HL-60/S4 treated with retinoic acid at 250 ng/mL for 4 days and 3 days (cell line): ENCODE results near the gene MAST3.

Experiments used
- in situ Hi-C: fragments of 300-500 bp; cut with MboI; formaldehyde crosslinking; loops from 2 replicates; pipeline ENCODE4 v1.7.0; 2022; ENCODE audit warnings: low sequenced_read_pairs

Gene MAST3

DNA sequence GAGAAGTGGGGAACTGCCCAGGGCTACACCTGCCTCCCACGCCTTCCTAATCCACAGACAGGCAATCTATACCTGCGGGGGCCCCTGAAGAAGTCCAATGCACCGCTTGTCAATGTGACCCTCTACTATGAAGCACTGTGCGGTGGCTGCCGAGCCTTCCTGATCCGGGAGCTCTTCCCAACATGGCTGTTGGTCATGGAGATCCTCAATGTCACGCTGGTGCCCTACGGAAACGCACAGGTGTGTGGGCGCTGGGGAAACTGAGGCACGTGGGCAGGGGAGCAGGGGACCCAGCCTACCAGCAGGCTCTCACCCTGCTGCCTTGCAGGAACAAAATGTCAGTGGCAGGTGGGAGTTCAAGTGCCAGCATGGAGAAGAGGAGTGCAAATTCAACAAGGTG lies 77.4 kb downstream of the MAST3 start:
- in situ Hi-C loops: no loop called here

DNA sequence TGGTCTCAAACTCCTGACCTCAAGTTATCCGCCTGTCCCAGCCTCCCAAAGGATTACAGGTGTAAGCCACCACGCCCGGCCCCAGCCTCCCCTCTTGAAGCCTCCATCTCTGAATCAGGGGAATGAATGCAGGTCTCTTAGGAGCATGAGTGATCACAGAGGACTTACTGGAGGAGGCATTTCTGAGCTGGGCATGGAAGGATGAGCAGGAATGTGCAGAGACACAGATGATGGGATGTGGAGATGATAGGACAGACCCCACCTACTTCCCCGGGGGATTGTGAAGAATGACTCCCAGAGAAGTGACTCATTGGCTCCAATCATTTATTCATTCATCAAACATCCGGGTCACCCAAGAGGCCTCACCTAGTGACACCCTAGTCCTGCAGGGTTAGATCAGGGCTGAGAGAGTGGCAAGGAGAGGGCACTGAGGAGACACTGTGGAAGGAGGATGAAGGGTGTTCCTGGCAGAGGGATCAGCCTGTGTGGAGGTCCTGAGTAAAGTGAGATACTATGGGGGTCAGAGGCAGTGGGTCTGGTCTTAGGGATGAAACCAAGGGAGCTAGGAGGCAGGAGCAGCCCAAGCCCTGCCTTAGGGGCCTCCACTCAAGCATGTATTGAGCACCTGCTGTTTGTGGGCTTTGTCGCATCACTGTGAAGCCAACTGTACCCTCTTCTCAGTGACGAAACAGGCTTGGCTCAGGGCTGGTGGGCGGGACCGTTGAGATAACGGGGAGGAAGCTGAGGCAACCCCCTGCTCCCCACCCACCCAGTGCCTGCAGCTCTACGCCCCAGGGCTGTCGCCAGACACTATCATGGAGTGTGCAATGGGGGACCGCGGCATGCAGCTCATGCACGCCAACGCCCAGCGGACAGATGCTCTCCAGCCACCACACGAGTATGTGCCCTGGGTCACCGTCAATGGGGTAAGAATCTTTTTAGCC lies 79.1 kb downstream of the MAST3 start:
- in situ Hi-C loops: no loop called here

DNA sequence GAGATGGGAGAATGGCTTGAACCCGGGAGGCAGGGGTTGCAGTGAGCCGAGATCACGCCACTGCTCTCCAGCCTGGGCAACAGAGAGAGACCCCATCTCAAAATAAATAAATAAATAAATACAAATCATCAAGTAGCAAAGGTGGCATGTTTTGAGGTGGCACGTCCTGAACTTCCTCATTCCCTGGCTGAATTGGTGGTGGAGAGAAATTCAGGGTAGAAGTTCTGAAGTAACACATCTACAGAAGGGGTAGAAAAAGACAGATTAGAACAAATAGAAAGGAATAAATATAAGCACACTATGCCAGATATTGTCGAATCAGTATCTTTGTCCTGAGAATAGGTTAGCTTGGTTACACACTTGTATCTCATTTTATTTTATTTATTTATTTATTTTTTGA lies 82.4 kb downstream of the MAST3 start:
- in situ Hi-C loops: no loop called here

DNA sequence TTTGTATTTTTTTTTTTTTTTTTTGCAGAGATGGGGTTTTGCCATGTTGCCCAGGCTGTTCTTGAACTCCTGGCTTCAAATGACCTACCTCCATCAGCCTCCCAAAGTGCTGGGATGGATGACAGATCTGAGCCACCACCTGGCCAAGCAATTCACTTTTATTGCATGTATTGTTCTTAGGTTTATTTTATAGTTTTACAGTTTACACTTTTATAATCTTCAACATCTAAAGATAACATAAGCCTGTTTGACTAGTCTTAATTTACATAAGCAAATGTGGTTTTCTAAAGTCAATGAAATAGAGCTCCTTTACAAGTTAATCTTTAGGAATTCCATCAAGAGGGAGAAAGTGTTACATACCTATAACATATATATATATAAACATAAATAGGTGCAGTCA lies 86.0 kb downstream of the MAST3 start:
- in situ Hi-C loops: no loop called here

DNA sequence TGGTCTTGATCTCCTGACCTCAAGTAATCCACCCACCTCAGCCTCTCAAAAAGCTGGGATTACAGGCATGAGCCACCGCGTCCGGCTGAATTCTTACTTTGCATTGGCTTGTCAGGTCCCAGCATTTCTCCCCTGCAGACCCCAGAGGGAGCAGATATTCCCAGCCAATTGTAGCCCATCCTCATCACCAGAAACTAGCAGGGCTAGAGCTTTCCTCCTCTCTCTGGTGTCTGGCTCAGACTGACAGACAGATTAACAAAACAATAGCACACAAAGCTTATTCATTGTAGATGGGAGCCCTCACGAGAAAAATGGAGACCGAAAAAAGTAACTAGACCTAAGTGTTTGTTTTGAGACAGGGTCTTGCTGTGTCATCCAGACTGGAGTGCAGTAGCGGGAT lies 88.0 kb downstream of the MAST3 start:
- in situ Hi-C loops: no loop called here

DNA sequence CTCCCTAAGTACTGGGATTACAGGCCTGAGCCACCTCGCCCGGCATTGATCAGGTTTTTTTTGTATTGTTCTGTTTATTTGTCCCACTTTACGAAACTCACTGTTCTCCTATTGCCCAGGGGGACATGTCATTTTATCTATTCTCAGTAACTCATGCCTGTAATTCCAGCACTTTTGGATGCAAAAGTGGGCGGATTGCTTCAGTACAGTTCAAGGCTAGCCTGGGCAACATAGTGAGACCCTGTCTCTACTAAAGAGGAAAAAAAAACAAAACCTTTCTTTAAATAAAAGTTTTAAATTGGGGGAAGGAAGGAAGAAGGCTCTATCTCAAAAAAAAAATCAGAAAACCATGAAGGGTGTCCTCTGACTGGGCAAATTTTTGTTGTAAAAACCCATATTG lies 92.7 kb downstream of the MAST3 start:
- in situ Hi-C loops: no loop called here

DNA sequence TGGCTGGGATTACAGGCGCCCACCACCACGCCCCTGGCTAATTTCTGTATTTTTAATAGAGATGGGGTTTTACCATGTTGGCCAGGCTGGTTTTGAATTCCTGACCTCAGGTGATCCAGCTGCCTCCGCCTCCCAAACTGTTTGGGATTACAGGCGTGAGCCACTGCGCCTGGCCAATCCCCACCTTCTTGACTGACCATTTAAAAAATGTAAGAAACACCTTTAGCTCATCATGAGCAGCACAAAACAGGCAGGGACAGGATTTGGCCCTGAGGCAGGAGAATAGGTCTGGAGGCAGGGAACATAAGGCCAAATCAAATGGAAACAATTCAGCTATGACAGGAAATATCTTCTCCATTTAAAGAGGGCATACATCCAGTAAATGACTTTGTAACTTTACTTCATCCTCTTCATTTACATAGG lies 94.1 kb downstream of the MAST3 start:
- in situ Hi-C loops: no loop called here

DNA sequence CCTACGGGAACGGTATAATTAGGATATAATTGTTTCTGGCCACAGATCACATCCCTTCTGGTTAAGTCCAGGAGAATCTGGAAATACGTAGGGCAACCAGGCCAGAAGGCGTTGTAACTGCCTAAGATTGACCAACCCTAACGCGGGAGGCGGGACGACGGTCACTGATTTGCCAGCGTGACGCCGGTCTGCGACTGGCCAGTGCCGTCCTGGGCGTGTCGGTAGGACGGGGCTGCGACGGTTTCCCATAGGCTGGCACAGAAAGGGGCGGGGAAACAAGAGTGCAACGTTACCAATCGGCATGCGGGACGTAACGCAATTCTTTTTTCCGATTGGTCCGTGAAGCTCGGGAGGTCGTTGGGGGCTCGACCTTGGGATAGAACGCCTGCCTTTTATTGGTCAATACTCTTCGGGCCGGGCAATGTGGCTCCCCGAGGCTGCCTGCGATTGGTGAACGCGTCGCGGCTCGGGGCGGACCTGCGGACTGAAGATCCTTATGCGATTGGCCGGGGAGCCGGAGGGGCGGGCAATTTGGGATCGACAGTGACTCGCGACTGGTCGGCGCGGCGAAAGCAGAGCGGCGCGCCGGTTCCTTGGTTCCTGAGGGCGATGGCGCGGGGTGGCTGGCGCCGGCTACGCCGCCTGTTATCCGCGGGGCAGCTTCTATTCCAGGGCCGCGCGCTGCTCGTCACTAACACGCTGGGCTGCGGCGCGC lies 95.3 kb downstream of the MAST3 start, which contains the start of gene MPV17L2:
Gene MPV17L2, plus strand, starts transcription at position 546 of the 715 bp plus-strand sequence. Its CDS starts 64 bp downstream, at position 610.
- in situ Hi-C loops: no loop called here

DNA sequence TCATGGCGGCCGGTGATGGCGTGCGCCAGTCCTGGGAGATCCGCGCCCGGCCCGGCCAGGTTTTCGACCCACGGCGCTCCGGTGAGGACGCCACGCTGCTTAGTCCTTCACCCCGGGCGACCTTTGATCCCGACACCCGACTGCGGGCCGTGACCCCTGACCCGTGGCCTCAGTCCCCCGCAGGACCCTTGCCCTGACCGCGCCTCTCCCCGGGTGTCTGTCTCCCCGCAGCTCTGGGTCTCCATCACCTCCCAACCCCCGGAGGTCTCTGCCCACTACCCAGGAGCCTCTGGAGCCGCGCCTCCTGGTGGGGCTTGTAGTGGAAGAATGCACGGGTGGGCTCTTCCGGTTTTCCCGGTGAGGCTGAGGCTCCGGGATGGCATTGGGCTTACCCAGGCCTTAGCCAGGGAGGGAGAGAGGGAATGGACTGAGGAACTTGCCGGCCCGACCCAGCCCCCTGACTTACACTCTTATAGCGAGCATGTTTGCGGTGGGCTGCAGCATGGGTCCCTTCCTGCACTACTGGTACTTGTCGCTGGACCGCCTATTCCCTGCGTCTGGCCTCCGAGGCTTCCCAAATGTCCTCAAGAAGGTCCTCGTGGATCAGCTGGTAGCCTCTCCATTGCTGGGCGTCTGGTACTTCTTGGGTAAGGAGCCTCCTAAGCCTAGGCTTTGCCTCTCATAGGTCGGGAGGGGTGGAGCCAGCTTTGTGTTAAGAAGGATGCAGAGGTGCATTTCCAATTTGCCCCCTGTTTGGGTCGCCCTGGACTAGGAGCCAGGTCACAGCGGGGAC lies 96.0 kb downstream of the MAST3 start:
- in situ Hi-C loops: no loop called here

DNA sequence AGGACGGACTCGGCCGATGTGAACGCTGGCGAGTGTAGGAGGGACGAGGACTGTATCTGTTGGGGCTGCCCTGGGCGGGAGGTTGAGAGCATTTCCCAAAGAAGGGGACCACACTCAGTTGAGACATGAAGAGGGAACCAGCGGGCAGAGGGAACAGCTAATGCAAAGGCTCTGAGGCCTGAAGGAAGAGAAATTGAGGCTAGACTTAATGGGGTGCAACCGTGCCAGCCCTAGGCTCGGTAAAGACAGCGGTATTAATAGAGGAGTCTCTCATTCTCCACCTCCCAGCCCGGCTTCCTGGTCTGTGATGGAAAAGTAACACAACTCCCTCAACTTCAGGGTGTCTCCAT lies 96.6 kb downstream of the MAST3 start:
- in situ Hi-C loops: no loop called here

DNA sequence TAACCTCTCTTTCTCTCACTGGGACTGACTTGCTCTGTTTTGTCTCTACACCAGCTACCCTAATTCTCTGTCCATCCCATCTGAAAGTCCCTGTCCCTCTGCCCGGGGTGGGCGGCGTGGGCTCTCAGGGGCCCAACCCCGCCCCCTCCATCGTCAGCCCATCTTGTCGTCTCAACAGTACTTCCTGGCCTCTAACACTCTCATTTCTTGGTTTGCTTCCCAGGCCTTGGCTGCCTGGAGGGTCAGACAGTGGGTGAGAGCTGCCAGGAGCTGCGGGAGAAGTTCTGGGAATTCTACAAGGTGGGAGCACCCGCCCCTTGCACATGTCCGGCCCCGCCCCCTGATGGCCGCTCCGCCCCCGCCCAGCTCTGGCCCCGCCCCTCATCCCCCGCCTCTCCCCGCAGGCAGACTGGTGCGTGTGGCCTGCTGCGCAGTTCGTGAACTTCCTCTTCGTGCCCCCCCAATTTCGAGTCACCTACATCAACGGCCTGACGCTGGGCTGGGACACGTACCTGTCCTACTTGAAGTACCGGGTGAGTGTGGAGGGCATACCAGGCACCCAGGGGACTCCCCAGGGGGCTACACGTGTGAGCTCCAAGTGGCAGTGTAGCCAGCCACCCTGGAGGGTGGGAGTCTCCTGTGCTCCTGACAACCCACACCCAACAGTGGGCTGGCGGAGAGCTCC lies 97.1 kb downstream of the MAST3 start:
- in situ Hi-C loops: no loop called here

DNA sequence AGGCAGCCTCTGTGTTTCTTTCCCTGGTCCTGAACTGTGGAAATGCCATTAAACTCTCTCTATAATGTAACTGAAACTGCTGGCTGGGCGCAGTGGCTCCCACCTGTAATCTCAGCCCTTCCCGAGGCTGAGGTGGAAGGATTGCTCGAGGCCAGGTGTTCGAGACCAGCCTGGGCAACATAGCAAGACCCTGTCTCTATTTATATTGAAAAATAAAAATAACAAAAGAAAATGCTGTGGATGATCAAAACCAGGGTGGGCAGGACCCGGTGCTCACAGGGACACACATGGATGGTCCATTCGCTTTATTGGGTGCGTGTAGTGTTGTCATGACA lies 98.9 kb downstream of the MAST3 start:
- in situ Hi-C loops: no loop called here

DNA sequence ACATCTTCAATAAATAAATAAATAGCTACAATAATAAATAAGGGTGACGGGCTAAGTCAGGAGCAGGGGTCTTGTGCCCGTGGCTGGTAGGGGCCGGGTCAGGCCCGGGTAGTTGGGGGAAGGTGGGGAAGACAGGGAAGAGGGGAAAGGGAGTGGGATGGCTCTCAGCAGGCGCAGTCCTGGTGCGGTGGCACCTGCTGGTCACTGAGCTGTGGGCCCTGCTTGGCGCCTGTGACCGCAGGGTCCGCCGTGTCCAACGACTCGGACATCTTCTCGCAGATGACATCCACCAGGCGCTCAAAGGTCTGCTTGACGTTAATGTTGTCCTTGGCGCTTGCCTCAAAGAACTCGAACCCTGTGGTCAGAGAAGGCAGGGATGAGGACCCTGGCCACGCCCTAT lies 99.7 kb downstream of the MAST3 start:
- in situ Hi-C loops: no loop called here

DNA sequence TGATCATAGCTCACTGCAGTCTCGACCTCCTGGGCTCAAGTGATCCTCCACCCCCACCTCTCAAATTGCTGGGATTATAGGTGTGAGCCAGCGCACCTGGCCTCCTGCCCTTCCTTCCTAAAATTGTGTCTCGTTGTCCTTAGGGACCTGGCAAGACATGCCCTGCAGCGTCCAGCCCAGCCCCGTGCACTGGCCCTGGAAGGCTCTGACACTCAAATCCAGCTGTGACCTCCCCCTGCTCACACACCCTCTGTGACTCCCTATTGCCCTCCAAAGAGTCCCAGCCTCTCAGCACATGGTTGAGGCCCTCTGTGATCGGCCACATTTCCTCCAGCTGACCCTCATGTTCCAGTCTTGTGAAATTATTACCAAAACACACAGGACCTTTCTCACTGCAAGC lies 100.4 kb downstream of the MAST3 start:
- in situ Hi-C loops: no loop called here

DNA sequence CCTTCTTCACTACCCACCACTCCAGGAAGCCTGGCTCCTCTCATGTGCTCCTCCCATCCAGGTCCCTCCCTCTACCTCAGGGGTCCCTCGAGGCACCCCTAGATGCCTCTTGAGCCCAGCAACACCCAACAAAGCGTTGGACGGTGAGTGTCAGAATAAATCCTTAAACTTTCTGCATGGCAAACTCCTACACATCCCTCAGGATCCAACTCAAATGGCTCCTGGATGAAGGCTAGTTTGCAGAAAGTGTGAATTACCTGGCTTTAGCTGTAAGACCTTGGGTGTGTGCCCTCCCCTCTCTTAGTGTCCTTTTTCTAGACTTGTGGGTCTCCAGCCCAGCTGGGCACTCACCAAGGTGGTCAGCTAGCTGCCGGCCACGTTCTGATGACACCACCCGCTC lies 100.8 kb downstream of the MAST3 start:
- in situ Hi-C loops: no loop called here
